Measurements from ENCODE around the gene SNRPA.
"Not testable (repeated sequence)": the region's sequence is repeated elsewhere in the genome, so short reads cannot be mapped to it uniquely, and the experiment has no call there.

The SNRPA gene

DNA sequence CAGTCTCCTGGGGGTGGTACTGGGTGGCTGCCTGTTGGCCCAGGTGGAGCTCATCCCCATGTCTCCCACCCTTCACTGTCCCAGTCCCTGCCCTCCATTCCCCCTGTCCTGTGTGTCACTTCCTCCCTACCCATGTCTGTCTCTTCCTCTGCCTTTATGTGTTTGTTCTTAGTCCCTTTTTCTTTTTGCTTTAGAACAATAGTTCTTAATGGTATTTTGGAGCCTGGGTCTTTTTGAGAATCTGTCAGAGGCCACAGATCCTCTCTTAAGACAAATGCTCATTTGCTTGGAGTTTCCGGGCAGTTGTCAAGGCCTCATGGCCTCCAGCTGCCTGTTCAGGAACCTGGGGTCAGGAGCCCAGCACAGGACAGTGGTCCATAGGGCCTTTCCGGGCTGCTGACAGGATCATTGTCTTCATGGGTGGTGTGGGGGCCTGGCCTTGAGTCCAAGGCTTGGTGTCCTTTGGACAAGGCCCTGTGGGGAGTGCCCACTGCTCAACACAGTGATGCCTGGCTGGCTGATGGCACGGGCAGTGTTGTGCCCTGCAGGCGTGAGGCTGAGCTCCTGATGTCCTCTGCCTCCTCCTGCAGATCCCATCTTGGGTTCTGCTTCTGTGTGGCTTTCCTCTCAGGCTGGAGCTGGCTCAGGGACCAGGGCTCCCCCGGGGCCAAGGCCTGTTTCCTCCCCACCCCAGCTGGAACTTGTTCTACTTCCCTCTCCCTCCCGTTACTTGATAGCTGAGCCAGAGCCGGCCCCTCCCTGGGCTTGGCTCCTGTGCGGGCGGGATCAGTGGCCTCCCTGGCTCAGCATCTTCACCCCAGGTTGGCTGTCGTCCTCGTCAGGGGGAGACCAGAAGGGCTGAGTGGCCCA, 51.5 kb downstream of the SNRPA start:
- DNase-seq (ENCODE audit: low spot score): no peak

DNA sequence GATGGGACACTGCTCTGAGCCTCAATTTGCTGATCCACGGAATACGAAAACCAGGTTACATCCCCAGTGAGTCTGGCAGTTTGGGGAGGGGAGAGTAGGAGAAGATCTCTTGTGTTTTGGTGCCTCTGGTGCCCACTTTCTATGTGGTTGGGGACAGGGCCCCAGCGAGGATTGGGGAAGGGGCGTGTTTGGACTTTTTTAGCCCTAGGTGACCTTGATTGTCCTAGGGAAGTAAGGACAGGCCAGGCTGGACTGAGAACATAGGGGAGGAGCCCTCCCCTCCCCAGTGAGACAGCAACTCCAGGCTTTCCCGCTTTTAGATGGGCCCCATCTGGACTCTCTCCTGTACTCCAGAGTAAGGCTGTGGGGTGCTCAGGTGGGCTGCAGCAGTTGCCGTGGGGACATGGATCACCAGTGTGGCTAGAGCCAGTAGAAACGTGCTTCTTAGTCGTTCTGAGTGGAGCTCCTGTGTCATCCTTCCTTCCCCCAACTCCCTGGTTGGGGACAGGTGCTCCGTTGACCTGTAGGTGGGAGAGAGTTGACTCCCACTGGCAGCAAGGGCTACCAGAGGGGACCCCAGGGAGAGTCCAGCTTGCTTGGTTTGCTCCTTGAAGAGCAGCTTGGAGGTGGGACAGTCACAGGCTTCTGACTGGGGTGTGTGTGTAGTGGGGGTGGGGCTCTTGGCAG, 52.3 kb downstream of the SNRPA start:
- no peak for DNase-seq (ENCODE audit: low spot score)

DNA sequence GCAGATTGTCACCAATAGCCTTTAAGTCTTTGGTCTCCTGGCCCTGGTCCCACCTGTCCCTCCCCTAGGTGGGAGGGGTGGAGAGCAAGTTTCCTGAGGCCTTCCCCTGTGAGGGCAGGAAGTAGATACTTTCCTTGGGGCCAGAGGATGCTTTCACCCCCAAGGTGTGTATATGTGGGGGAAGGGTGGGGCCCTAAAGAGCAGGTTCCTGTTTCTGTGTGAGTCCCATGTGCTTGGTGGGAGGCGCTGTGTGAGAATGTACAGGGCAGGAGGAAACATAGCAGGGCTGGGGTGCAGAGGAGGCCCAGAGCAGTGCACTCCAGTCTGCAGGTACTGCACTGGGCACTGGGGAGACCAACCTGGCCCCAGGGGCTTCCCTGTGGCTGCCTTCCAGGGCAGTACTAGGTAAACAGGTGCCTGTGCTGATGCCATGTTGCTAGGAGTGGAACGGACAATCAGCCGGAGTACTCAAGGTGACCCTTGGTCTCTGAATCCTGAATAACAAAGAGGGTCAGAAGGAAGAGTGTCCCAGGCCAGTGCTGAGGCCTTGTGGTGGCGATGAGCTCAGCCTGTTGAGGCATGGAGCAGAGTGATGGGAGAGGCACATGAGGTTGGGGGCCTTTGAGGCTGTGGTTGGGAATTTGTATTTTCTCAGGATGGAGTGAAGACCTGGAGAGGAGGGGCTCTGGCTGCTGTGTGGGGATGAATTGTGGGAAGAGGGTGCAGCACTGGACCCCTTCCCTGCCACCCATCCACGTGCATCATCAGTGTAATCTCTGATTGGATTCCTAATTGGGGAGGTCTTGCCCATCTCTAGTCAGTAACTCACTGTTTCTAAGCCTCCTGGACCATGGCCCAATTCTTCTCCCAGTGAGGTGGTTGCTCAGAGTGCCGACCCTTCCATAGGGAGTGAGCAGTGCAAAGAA, 53.1 kb downstream of the SNRPA start:
- DNase-seq (ENCODE audit: low spot score): no peak

DNA sequence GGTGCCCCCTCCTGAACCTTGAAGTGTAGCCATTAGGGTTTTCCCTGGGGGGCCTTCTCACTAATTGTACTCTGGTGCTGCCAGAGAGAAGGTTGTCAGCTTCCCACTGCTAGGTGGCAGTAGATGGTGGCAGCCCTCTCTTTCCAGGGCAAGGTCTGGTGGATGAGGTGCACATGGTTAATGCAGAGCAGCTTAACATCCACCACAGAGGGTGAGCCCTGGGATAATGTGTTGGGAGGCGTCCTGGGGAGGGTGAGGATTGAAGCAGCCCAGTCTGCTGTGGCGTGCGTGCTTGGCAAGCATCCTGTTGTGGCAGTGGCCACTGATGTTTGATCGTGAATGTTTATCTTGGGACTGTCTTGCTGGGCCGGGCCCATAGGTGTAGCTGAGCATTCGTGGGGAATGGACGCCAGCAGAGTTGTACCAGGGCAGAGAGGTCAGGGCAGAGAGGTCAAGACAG, 53.8 kb downstream of the SNRPA start:
- DNase-seq (ENCODE audit: low spot score): no peak

DNA sequence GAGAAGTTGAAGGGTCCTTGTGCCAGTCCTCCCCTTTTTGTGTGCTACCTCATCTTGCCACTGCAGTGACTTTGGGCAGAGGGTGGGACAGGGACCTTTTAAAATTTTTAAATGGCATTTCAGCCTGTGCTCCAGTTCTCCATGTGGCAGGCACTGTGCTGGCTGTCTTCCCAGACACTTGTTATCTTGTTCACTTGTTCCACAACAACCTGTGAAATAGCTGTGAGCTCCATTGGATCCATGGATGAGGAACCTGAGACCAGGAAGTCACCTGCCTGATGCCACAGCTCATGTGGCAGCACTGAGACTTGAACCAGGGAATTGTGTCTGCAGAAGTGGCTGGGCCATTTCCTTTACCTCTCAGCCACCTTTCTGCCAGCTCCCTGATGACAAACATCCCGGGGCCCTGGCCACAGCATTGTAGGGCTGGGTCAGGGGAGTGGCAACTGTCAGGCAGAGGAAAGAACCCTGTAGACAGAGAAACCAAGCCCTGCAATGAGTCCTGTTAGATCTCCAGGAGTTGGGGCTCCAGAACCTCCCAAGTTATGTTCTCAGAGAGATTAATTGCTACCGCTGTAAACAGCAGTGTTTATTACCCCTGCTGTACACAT, 54.4 kb downstream of the SNRPA start:
- no peak for DNase-seq (ENCODE audit: low spot score)

DNA sequence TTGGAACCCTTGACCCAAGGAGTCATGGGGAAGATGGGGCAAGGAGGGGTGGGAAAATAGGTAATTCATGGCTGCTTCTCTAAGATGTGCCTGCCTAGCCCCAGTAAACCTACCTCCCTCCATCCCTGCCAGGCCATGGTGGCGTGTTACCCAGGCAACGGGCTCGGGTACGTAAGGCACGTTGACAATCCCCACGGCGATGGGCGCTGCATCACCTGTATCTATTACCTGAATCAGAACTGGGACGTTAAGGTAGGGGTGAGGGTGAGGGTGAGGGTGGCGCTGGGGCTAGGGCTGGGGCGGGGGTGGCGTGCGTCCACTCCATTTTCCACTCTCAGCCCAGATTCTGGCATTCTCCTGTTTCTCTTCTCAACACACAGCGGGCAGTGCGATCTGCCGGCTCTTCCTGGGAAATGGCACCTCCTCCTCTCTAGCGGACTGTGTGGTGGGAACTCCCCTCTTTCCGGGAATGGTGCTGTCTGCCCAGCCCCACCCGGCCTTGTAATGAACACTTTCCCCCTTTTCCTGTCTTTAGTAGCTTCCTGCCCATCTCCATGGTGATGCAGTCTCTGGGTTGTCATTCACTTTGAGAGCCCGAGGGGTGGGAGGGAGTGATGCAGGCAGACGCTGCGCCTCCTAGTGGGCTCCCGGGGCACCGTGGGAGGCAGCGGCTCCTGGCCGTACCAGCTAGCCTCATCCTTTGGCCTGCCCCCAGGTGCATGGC, 55.6 kb downstream of the SNRPA start:
- DNase-seq (ENCODE audit: low spot score): peak; percentile 96

DNA sequence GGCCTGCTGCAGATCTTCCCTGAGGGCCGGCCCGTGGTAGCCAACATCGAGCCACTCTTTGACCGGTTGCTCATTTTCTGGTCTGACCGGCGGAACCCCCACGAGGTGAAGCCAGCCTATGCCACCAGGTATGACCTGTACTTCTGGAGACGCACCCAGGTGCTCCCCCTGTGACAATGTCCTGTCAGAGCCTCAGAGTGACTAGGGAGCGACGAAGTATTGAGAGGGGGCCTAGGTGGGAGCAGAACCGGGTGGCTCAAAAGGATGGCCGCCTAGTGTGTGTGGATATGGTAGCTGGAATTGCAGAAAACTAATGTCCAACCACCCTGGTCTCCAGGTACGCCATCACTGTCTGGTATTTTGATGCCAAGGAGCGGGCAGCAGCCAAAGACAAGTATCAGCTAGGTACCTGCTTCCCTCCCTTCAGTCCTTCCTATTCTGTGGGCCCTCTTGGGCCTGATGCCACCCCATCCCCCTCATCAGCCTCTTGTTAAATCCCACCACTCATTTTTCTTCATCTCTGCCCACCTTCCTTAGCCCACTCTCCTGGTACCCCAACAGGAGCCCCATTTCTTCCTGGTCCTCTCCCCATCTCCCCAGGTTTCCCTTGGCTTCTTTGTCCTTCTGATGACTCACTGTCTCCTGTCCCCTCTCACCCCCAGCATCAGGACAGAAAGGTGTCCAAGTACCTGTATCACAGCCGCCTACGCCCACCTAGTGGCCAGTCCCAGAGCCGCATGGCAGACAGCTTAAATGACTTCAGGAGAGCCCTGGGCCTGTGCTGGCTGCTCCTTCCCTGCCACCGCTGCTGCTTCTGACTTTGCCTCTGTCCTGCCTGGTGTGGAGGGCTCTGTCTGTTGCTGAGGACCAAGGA, 56.4 kb downstream of the SNRPA start:
- no peak for DNase-seq (ENCODE audit: low spot score)

DNA sequence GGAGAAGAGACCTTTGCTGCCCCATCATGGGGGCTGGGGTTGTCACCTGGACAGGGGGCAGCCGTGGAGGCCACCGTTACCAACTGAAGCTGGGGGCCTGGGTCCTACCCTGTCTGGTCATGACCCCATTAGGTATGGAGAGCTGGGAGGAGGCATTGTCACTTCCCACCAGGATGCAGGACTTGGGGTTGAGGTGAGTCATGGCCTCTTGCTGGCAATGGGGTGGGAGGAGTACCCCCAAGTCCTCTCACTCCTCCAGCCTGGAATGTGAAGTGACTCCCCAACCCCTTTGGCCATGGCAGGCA, 57.0 kb downstream of the SNRPA start:
- DNase-seq (ENCODE audit: low spot score): no peak

DNA sequence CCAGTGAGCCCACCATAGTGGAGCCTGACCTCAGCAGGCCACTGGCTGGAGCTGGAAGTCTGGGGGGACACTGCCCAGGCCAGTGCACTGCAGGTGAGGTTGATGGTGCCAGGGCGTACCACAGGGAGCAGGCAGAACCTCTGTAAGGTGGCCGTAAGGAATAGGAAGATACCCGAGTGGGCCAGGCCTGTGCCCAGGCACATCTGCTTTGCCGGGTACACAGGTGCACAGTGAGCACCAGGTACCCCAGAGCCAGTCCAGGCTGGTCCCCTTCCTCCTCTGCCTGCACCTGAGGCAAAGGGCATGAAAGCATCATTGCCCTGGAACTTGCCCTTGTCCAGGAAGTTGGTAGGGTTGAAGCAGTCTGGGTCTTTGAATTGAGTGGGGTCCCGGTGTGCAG, 57.5 kb downstream of the SNRPA start:
- DNase-seq (ENCODE audit: low spot score): no peak

DNA sequence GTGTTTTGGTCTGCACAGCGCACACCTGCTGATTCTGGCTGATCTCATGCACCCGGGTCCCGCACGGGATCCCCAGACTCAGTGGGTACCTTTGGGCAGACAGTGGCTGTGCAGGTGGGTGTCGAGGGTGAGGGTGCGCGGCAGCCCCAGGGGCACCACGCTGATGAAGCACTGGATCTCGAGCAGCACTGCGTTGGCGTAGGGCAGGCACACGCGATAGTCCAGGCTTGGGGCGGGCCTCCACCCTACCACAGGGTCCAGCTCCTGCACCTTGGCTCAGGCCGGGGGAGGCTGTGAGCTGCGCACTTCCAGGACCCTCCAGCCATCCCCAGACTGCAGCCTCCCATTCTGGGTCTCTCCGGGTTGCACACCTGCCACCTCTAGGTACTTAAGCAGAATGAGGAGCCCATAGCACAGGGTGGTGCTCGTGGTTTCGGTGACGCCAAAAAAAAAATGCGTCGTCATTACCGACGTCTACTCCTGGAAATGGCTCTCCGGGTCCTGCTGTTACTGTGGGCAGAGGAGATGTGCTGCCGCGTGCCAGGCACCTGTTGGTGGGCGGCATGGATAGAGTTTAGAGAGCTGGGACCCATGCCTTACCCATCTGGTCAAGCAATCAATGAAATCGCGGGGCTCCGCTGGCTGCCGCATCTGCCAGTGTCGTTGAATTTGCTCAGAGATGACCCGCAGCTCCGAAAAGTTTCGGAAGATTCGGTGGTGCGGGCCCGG, 58.5 kb downstream of the SNRPA start:
- DNase-seq (ENCODE audit: low spot score): no peak

DNA sequence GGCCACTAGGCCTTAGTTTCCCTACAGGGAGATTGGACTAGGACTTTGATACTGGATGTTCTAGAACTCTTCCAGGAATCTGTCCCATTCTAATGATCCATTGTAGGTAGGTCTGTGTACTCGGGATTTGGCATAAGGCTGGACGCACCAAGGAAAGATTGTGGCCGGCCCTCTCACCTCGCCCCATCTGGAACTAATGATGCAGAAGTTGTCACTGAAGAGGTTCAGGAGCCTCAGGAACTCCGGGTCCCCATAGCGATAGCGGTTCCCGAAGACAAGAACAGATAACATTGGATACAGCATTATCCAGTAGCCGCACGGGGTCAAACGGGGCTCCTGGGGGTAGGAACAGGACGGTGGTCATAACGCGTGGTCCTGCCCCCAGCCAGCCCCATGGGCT, 59.2 kb downstream of the SNRPA start:
- no peak for DNase-seq (ENCODE audit: low spot score)

DNA sequence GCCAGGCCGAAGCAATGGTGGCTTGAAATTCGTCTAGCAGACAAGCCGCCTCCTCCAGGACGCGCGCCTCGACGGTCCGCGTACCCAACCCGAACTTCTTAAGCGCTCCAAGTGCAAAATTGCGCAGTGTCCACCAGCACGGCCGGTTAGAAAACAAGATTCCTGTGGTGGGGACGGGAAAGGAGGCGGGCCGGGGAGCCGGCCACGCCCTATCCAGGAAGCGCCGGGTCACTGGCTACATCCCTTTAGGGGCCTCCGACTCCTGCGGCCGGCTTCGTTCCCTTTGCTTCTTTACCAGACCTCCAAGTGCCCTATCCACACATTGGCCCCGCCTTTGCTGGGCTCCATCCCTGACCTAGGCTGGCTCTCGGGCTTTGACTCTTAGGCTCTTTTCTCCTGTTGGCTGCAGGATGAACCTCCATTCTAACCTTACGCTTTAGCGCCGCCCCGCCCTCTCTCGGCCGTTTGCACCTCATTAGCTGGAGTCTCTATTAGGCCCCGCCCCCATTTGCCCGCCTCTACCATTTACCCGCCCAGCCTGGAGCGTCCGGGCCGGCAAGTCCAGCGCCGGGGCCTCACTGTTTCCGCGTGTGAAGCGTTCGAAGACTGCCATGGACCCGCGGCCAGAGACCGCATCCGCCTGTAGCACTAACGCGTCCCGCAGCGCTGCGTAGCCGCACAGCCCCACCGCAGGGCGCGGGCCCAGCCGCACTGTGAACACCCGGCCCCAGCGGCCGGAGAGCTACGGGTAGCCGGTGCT, 59.8 kb downstream of the SNRPA start:
- DNase-seq (ENCODE audit: low spot score): not testable (repeated sequence)

DNA sequence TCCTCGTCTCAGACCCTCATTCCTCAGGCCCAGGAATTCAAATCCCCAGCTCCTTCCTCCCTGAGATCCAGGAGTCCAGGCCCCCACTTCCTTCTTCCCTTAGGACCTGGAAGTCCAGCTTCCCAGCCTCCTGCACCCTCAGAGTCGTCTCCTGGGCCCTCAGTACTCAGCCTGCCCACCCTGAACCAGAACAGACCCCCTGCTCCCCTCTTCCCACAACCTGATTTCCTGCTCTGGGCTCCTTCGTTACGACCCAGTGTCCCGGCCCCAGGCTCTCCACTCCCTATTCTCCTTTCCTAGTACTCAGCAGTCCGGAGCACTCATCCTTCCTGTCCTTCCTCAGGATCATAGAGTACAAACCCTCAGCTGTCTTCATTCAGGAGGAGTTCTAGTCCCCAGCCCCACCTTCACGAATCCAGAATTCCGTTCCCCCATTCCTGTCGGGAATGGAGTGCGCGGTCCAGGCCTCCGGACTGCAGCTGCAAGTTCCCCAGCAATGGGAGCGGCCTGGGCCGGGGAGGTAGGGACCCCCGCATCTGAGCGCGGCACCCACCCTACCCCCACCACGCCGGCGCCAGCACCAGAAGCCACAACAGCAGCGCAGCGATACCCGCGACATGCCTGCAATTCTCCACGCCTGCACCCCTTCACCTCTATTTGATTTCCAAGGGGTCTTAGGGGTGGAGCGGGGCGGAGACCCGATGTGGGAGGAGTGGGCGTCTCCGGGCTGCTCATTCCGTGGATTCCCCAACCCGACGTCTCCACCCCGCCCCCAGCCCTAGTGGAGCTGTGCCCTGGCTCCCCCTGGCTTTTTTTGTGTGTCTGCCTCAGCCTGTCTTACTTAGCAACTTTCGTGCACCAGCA, 60.7 kb downstream of the SNRPA start:
- no peak for DNase-seq (ENCODE audit: low spot score)

DNA sequence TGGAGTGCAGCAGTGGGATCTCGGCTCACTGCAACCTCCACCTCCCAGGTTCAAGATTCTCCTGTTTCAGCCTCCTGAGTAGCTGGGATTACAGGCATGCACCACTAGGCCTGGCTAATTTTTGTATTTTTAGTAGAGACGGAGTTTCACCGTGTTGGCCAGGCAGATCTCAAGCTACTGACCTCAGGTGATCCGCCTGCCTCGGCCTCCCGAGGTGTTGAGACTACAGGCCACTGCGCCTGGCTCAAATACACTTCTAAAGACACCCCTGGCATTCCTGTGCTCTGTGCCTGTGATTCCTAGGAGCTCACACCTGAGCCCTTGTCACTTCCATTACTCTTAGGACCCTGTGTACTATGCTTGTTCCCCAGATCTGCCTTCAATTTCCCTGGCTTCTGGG, 61.6 kb downstream of the SNRPA start:
- DNase-seq (ENCODE audit: low spot score): not testable (repeated sequence)

DNA sequence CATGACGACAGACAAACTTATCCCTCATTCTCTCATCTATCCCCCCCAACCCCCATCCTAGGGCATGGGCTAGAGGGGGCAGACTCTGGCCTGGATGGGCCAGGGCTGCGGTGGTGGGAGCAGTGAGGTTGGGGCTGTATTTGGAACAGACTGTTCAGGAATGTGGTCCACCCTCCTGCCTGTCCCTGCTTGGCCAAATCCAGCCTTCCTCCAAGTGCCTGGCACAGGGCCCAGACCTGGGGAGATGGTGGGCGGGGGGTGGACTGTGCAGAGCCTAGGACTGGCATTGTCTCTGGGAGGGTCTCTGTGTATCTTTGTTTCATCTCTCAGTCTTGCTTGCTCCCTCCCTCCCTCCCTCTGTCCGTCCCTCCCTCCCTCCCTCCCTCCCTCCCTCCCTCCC, 62.2 kb downstream of the SNRPA start:
- no peak for DNase-seq (ENCODE audit: low spot score)
